Keratinocyte (primary cell): ENCODE measurements around the gene IQSEC3. TPM values are rescaled to one million over a fixed set of nuclear protein-coding genes. Genes with fewer than 3 reads are reported as not detected.

Experiments
- DNase-seq: peaks from one replicate; pipeline ENCODE4 v3.0.0-alpha.2; 2011; ENCODE audit warnings: low read depth, missing footprints, low spot score
- FAIRE-seq: peaks from 2 replicates; lab custom pipeline; 2011; peaks lifted over from hg19 to GRCh38; lab: Jason Lieb, UNC
- H2AFZ ChIP-seq: 2 replicates; pipeline ENCODE4 v1.6.0; 2012; ENCODE audit warnings: low read length, control low read depth, inconsistent platforms; ENCODE audit not compliant: control insufficient read depth
- H3K27ac ChIP-seq: 2 replicates; pipeline ENCODE4 v1.5.1; 2011; ENCODE audit warnings: low read length; ENCODE audit not compliant: control insufficient read depth, insufficient read depth
- H3K27me3 ChIP-seq: 3 replicates; pipeline ENCODE4 v1.6.0; 2011; ENCODE audit warnings: low read length; ENCODE audit not compliant: control insufficient read depth, insufficient read depth; ENCODE audit errors: extremely low read depth
- H3K36me3 ChIP-seq, 2 experiments: 2 replicates in 1 of 2; 3 replicates in 1 of 2; pipeline ENCODE4 v1.5.1; 2011; ENCODE audit warnings: low read length in 2 of 2, mild to moderate bottlenecking in 1 of 2; ENCODE audit not compliant: control insufficient read depth in 2 of 2, insufficient read depth in 2 of 2; ENCODE audit errors: extremely low read depth in 1 of 2
- H3K4me1 ChIP-seq: 3 replicates; pipeline ENCODE4 v1.5.1; 2011; ENCODE audit warnings: low read length; ENCODE audit not compliant: control insufficient read depth, insufficient read depth; ENCODE audit errors: extremely low read depth
- H3K4me2 ChIP-seq: 3 replicates; pipeline ENCODE4 v1.6.0; 2011; ENCODE audit warnings: low read depth, low read length; ENCODE audit not compliant: control insufficient read depth, insufficient read depth; ENCODE audit errors: extremely low read depth
- H3K4me3 ChIP-seq, 3 experiments: fragments of 200-600 bp in 1 of 3; sonication (generic) in 1 of 3; 2 replicates in 2 of 3; 3 replicates in 1 of 3; pipeline ENCODE4 v1.5.1; 2011 to 2016; ENCODE audit warnings: low read length in 3 of 3, mild to moderate bottlenecking in 3 of 3, control low read depth in 2 of 3, inconsistent platforms in 1 of 3, low read depth in 1 of 3, mixed read lengths in 1 of 3, mixed run types in 1 of 3, moderate library complexity in 1 of 3; ENCODE audit not compliant: control insufficient read depth in 2 of 3, insufficient read depth in 2 of 3; ENCODE audit errors: extremely low read depth in 1 of 3
- H3K79me2 ChIP-seq: 2 replicates; pipeline ENCODE4 v1.6.0; 2012; ENCODE audit warnings: low read length; ENCODE audit not compliant: control insufficient read depth, insufficient read depth
- H3K9ac ChIP-seq: 3 replicates; pipeline ENCODE4 v1.6.0; 2011; ENCODE audit warnings: low read length; ENCODE audit not compliant: control insufficient read depth, insufficient read depth; ENCODE audit errors: extremely low read depth
- H3K9me1 ChIP-seq: 3 replicates; pipeline ENCODE4 v1.6.0; 2011; ENCODE audit warnings: low read length; ENCODE audit not compliant: control insufficient read depth, insufficient read depth; ENCODE audit errors: extremely low read depth
- H3K9me3 ChIP-seq: 2 replicates; pipeline ENCODE4 v1.5.1; 2012; ENCODE audit warnings: low read depth, low read length; ENCODE audit not compliant: control insufficient read depth
- H4K20me1 ChIP-seq: 3 replicates; pipeline ENCODE4 v1.6.0; 2011; ENCODE audit warnings: low read length; ENCODE audit not compliant: control insufficient read depth, insufficient read depth; ENCODE audit errors: extremely low read depth
- CTCF ChIP-seq, 3 experiments: IDR thresholded peaks in 1 of 3; conservative IDR thresholded peaks in 1 of 3; optimal IDR thresholded peaks in 1 of 3; 2 replicates in 2 of 3; 3 replicates in 1 of 3; pipeline versions ENCODE3 to v1.5.1; 2011; ENCODE audit warnings: low read length in 3 of 3, mild to moderate bottlenecking in 3 of 3, moderate library complexity in 2 of 3, control low read depth in 1 of 3, inconsistent platforms in 1 of 3; ENCODE audit not compliant: insufficient read depth in 2 of 3; ENCODE audit errors: extremely low read depth in 1 of 3
- EZH2 ChIP-seq: IDR thresholded peaks from one replicate; pipeline ENCODE4 v1.6.1; 2012; ENCODE audit warnings: inconsistent platforms, mild to moderate bottlenecking, low read length, moderate library complexity
- dilution Hi-C: fragments of 300-500 bp; cut with MboI; formaldehyde crosslinking; loops from one replicate; pipeline ENCODE4 v1.7.0; 2020; ENCODE audit warnings: low sequenced_read_pairs; ENCODE audit not compliant: extremely low pct_ligation_motif_present
- polyA plus RNA-seq, 5 experiments: library from polyadenylated mRNA; depleted of rRNA in 3 of 5; stranded (reverse) in 3 of 5; stranded (forward) in 1 of 5; unstranded in 1 of 5; fragments of >200 nt; gene quantifications; 1 replicate in 1 of 5; 2 replicates in 3 of 5; 3 replicates in 1 of 5; pipeline versions ENCODE4 v1.2.1 to v1.2.3, GENCODE V29; 2011 to 2012; ENCODE audit warnings: missing spikeins in 2 of 5, low read depth in 1 of 5, low replicate concordance in 1 of 5

The IQSEC3 gene
- polyA plus RNA-seq, 1 donor (not counting 4 experiments of a cell fraction or from before 2014, with no cell fraction given): not detected

- Histone ChIP-seq H3K9ac (no peak overlapping the region), H3K27ac (no peak overlapping the region), H3K4me1 (no peaks in the 10 kb centered on the region), H3K36me3 (no peaks in the 10 kb centered on the region), H3K79me2 (no peaks in the 10 kb centered on the region), H4K20me1 (no peaks in the 10 kb centered on the region), H3K9me1 (no peaks in the 10 kb centered on the region), H3K4me2 (no peak overlapping the region), H3K4me3 (no peak overlapping the region), H2AFZ (no peak overlapping the region), H3K9me3 (no peaks in the 10 kb centered on the region), H3K27me3 (peaks cover 58% of the 10 kb centered on the region)
- TF ChIP-seq CTCF (optimal IDR thresholded peaks at IDR 0.05 in 1 of 3, IDR thresholded peaks at IDR 0.05 in 1 of 3, conservative IDR thresholded peaks at IDR 0.05 in 1 of 3; ENCODE audit: extremely low read depth in 1 of 3, insufficient read depth in 2 of 3, low read length in 3 of 3): no peak
- no peak for TF ChIP-seq EZH2
- DNase-seq: no peak
- no peak for FAIRE-seq
- dilution Hi-C loops: no loop called here
Observed at GRCh38 chr12:82740-83139, 16.2 kb downstream of the IQSEC3 start.

- Histone ChIP-seq H3K9me3 (no peaks in the 10 kb centered on the region), H3K4me2 (no peak overlapping the region), H3K36me3 (no peaks in the 10 kb centered on the region), H4K20me1 (no peaks in the 10 kb centered on the region), H3K4me1 (no peaks in the 10 kb centered on the region), H3K4me3 (no peak overlapping the region), H3K9ac (no peak overlapping the region), H3K9me1 (no peaks in the 10 kb centered on the region), H3K27ac (no peak overlapping the region), H3K79me2 (no peaks in the 10 kb centered on the region), H3K27me3 (peaks cover 46% of the 10 kb centered on the region), H2AFZ (no peak overlapping the region)
- FAIRE-seq (no peak), DNase-seq (no peak)
- dilution Hi-C loops: no loop called here
- TF ChIP-seq EZH2: no peak
- TF ChIP-seq CTCF (optimal IDR thresholded peaks at IDR 0.05 in 1 of 3, IDR thresholded peaks at IDR 0.05 in 1 of 3, conservative IDR thresholded peaks at IDR 0.05 in 1 of 3; ENCODE audit: extremely low read depth in 1 of 3, insufficient read depth in 2 of 3, low read length in 3 of 3): no peak
Observed at GRCh38 chr12:84056-84455, 17.5 kb downstream of the IQSEC3 start.
